Amniotic stem cell (primary cell): ENCODE results near the gene C12orf57.

Experiments used
- DNase-seq: peaks from one replicate; lab custom pipeline; 2025; lab: John Stamatoyannopoulos, UW

C12orf57 gene

DNA sequence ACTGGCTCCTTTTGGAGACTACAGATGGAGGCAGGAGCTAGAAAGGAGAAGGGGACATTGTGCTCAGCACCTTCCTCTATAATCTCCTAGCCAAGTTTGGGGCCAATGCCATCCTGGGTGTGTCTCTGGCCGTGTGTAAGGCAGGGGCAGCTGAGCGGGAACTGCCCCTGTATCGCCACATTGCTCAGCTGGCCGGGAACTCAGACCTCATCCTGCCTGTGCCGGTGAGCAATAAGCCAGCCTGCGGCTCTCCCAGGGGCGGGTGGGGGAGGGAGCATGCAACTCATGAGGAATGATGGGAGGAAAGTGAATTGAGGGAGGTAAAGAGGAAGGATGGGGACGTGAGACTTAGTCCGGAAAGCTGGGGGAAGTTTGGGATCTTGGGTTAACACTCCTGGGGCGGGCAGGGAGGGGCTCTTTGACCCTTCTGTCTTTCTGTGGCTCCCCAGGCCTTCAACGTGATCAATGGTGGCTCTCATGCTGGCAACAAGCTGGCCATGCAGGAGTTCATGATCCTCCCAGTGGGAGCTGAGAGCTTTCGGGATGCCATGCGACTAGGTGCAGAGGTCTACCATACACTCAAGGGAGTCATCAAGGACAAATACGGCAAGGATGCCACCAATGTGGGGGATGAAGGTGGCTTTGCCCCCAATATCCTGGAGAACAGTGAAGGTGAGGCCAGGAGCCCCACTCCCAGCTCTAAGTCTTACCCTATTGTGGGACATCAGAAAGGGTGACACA is 26.2 kb upstream of the C12orf57 start:
- DNase-seq = no peak

DNA sequence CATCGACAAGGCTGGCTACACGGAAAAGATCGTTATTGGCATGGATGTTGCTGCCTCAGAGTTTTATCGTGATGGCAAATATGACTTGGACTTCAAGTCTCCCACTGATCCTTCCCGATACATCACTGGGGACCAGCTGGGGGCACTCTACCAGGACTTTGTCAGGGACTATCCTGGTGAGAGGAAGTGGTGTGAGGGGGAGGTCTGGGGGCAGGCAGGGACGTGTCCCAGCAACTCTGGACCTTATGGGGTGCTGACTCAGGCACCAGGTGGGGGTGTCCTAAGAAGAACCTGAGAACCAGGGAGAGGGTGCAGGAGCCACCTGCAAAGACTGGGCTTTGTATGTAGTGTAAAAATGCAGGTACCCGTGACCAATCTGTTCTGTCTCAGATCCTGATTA is 24.2 kb upstream of the C12orf57 start:
- no peak for DNase-seq

DNA sequence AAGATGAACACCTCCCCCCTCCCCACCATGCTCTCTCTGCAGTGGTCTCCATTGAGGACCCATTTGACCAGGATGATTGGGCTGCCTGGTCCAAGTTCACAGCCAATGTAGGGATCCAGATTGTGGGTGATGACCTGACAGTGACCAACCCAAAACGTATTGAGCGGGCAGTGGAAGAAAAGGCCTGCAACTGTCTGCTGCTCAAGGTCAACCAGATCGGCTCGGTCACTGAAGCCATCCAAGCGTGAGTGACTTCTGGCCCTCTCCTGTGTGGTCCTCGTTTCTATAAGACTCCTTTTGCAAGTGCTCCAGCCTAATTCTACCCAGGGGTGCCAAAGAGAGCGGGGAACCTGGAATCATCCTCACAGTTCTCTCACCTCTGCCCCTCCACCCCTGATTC is 22.3 kb upstream of the C12orf57 start:
- DNase-seq = no peak

DNA sequence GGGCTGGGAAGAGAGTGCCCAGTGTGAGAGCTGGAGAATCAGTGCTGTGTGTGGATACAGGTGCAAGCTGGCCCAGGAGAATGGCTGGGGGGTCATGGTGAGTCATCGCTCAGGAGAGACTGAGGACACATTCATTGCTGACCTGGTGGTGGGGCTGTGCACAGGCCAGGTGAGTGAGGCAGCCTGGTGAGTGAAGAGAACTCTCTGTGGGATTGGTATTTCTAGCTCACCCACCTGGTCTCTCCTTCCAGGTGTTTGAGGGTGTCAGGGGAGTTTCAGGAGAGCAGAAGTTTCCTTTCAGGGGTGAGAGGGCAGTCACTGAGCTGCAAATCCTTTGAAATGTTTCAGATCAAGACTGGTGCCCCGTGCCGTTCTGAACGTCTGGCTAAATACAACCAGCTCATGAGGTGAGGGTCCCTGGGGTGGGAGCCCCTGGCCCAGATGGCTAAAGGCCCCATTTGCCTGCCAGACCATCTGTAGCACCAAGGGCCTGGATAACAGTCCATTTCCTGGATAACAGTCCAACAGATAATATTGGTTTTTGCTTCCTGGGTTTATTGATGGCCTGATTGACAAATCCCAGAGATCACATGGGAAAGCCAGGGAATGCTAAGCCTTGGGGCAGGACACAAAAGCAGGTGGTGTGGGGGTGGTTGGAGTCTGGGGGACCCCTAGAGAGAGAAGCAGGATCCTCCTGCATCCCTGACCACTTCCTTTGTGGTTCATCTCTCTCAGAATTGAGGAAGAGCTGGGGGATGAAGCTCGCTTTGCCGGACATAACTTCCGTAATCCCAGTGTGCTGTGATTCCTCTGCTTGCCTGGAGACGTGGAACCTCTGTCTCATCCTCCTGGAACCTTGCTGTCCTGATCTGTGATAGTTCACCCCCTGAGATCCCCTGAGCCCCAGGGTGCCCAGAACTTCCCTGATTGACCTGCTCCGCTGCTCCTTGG is 21.6 kb upstream of the C12orf57 start:
- DNase-seq = no peak

DNA sequence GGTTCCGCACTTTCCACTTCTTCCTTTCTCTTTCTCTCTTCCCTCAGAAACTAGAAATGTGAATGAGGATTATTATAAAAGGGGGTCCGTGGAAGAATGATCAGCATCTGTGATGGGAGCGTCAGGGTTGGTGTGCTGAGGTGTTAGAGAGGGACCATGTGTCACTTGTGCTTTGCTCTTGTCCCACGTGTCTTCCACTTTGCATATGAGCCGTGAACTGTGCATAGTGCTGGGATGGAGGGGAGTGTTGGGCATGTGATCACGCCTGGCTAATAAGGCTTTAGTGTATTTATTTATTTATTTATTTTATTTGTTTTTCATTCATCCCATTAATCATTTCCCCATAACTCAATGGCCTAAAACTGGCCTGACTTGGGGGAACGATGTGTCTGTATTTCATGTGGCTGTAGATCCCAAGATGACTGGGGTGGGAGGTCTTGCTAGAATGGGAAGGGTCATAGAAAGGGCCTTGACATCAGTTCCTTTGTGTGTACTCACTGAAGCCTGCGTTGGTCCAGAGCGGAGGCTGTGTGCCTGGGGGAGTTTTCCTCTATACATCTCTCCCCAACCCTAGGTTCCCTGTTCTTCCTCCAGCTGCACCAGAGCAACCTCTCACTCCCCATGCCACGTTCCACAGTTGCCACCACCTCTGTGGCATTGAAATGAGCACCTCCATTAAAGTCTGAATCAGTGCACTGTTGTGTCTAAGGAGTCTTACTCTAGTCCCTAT is 20.7 kb upstream of the C12orf57 start:
- DNase-seq = no peak

DNA sequence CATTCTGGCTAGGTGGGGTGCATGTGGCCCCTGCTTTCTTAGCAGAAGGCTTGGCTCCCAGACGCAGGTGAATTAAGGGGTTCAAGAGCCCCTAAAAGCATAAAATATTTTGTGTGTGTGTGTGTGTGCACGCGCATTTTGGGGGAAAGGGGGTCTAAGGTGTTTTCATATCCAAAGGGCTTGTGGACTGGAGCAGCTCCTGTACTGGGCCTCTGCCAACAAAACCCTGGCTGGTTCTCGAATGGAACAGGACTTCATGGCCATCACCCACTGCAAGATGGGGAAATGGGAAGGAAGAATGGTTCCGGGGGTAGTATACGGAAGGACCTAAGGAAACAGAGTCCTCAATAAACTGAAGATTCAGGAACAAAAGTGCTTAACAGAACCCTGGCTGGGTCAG is 20.0 kb upstream of the C12orf57 start:
- no peak for DNase-seq

DNA sequence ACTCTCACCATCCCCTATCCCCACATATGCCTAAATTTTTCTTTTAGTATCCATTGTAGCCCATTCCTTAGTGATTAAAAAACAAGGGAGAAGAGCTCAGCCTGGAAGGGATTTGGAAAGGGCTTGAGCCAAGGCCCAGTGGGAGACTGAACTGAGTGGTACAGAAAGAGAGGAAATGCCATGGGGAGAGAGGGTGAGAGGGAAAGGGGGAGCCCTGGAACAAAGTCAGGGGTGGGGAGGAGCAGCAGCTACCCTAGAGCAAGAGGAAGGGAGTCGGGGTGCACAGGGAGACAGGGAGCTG is 18.6 kb upstream of the C12orf57 start:
- no peak for DNase-seq

DNA sequence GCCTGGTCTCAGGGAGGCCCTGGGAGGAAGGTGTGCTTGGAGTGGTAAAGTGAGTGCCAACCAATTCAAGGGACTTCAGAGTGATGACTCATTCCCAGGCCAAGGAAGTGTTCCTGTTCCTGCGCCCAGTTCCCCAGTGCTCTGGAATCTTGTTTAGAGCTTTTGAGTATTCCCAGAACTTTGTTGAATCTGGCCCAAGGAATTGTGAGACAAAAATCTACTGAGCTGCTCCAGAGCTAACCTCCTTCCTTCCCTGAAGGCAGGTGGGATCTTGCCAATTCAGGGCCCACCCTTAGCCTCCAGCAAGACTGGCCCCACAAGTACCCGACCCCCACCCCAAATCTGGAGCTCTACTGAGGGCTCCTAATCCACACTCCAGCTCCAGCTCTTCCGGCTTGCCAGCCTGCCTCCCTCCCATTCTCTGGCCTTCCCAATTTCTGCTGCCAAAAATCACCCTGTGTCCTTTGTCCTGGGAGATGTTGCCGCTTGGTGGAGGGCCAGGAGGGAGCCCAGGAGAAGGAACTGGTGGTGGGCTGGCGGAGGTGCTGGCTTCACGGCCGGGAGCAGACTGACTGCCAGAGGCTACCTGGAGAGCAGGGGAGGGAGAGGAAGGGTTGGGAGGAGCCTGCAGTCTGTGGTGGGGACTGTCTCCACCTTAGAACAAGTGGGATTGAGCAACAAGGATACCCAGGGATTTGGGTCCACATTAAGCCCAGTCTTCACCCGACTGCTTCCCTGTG is 18.1 kb upstream of the C12orf57 start:
- DNase-seq = peak; percentile 85

DNA sequence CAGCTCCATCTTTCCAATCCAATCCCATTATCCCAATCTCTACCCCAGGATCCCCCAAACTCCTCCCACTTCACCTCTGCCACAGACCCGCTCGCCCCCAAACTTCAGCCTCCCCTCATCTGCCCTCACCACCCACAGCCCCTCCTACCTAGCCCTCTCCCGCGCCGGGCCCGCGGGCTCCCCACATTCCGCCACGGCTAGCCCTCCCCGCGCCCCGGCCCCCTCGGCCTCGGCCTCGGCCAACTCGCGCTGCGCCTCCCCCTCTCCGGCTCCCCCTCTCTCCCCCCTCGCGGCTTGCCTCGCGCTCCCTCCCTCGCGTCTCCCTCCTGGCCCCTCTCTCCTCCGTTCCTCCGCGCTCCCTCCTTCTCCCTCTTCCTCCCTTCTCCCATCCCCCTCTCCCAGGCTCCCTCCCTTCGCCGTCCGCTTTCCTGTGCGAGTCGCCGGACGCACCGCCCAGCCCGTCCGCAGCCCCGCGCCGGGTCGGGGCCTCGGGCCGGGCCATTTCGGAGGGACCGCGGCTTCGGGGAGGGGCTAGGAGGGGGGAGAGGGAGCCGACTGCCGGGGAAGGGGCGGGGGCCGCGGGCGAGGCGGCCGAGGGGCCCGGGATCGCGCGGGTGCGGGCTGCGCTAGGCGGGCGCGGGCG is 16.3 kb upstream of the C12orf57 start, which contains the start of gene ATN1:
Gene ATN1 (plus strand): TSS at position 581 of the 643 bp plus-strand sequence. CDS start 6,043 bp downstream, outside the sequence.
- DNase-seq = peak; percentile 41

DNA sequence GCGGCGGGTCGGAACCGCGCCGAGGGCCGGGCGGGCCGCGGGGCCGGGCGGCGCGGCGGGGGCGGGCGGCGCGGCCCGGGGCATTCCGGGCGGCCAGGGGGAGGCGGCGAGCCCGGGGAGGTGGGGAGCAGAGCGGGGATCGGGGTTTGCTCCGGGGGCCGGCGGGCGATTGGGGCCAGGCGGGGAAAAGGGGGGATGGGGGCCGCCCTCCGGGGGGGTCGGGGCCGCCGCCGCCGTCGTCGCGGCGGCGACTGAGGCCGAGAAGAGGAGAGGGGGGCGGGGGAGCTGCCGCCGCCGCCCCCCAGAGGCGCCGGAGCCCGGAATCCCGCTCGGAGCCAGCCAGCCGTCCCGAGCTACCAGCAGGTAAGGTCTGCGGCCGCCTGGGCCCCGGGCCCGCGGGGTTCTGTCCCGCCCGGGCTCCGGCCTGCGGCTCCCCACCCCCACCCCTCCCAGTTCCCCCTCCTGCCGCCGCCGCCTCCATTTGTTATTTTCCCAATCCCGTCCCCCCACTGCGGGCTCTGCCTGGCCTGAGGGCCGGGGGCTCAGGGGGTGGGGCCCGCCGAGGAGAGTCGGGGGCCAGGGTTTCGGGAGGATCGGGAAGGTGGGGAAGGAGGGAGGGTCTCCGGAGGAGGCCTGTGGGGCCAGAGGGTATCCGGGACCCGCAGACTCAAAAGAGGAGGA is 15.7 kb upstream of the C12orf57 start:
- DNase-seq = no peak

DNA sequence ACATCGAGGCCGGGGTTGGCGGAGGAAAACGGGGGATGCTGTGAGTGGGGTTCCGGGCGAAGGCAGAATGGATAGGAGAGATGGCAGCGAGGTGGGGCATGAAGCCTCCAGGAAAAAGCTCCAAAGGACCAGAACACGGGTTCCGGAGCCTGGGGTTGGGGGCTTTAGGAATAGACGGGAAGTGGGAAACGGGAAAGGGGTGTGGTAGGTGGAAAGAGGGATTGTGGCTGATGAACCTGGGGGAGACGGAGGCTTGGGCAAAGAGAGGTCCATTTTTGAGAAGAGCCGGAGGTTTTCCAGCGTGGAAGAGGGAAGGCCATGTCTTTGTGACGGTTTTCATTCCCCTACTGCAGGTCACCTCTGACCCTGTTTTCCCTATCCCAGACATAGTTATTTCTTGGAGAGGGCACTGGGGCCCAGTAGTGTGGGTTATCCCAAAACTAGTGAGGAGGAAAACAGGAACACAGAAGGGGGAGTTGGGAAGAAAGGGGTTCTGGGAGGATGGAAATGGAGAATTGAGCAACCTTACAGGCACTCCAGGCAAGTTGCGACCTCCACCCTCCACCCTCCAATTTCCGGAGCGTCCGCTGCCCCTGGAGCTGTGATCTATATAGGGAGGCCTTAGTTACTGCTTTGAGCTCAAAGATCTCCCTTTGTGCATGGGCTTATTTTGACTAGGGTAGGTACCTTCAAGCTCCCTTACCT is 15.0 kb upstream of the C12orf57 start:
- no peak for DNase-seq

DNA sequence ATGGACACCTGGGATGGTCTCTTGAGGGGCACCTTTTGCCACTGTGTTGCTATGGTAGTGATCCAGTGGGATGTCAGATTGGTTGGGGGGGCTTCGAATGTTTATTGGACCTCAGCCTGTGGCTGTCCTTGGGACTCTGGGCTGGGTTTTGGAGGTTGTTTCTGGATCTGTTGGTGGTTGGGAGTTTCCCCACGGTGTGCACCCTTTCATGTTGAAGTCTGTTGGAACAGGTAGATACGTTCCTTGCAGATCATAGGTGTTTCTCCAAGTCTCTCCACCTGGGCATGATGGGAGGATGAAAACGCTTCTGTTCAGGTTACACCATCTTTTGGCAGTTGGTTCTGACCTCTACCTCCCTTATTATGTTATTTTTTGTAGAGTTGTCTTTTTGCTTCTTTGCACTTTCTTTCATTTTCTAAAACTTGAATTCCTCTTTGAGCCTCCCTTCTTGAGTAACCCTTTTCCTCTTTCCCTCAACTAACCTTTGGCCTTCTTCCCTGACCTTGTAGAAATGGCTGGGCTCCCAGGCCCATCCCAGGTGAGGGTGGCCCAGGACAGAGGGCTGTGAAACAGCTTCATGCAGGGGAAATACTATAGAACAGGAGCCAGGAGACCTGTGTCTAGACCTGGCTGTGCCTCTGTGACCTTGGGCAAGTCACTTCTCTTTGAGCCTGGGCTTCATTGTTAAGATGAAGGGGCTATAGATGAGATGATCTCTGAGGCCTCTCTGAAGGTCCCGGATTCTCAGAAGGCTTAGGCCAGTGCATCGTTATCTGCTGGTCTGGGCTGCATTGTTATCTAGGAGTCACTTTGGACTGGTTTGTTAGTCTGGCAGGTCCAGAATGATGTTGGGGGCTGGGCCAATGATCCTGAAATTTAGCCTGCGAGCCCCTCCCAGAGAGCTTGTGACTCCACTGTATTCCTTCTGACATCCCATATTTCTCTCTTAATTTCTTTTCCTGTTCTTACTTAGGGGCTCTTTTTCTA is 14.1 kb upstream of the C12orf57 start:
- DNase-seq = no peak

DNA sequence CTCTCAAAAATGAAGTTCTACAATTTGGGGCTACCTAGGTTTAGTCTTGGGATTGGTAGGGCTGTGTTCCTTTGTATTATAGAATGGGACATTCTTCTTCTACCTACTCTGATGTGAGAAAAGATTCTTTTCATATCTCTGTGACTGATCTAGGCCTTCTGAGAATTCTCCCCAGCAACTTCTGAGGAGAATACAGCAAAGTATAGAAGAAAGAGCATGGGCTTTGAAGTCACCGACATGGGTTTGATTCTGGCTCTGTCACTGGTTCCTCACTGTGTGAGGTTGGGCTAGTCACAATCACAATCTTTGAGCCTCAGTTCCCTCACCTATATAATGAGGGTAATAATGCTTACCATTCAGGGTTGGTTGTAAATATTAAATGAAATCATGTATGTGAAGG is 11.1 kb upstream of the C12orf57 start:
- no peak for DNase-seq

DNA sequence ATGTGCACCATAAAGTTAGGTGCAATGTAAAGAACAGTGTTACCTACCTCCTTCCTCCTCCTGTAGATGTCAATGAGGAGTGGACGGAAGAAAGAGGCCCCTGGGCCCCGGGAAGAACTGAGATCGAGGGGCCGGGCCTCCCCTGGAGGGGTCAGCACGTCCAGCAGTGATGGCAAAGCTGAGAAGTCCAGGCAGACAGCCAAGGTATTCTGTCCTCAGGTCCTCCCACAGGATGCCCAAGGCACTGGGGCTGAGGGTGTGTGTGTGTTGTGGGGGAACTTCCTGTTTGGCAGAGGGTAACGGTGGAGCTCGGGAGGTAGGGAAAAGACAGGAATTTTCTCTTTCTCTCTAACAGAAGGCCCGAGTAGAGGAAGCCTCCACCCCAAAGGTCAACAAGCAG is 9.7 kb upstream of the C12orf57 start:
- no peak for DNase-seq

DNA sequence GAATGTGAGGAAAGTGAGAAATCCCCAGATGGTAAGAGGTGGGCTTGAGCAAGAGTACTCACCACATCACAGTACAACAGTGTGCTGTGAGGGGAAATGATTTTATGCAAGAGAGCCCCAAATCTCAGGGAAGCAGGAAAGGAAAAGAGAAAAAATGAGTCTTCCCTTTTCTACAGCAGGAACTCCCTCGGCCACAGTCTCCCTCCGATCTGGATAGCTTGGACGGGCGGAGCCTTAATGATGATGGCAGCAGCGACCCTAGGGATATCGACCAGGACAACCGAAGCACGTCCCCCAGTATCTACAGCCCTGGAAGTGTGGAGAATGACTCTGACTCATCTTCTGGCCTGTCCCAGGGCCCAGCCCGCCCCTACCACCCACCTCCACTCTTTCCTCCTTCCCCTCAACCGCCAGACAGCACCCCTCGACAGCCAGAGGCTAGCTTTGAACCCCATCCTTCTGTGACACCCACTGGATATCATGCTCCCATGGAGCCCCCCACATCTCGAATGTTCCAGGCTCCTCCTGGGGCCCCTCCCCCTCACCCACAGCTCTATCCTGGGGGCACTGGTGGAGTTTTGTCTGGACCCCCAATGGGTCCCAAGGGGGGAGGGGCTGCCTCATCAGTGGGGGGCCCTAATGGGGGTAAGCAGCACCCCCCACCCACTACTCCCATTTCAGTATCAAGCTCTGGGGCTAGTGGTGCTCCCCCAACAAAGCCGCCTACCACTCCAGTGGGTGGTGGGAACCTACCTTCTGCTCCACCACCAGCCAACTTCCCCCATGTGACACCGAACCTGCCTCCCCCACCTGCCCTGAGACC is 8.2 kb upstream of the C12orf57 start:
- DNase-seq = no peak

DNA sequence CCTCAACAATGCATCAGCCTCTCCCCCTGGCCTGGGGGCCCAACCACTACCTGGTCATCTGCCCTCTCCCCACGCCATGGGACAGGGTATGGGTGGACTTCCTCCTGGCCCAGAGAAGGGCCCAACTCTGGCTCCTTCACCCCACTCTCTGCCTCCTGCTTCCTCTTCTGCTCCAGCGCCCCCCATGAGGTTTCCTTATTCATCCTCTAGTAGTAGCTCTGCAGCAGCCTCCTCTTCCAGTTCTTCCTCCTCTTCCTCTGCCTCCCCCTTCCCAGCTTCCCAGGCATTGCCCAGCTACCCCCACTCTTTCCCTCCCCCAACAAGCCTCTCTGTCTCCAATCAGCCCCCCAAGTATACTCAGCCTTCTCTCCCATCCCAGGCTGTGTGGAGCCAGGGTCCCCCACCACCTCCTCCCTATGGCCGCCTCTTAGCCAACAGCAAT is 7.6 kb upstream of the C12orf57 start:
- DNase-seq = no peak

DNA sequence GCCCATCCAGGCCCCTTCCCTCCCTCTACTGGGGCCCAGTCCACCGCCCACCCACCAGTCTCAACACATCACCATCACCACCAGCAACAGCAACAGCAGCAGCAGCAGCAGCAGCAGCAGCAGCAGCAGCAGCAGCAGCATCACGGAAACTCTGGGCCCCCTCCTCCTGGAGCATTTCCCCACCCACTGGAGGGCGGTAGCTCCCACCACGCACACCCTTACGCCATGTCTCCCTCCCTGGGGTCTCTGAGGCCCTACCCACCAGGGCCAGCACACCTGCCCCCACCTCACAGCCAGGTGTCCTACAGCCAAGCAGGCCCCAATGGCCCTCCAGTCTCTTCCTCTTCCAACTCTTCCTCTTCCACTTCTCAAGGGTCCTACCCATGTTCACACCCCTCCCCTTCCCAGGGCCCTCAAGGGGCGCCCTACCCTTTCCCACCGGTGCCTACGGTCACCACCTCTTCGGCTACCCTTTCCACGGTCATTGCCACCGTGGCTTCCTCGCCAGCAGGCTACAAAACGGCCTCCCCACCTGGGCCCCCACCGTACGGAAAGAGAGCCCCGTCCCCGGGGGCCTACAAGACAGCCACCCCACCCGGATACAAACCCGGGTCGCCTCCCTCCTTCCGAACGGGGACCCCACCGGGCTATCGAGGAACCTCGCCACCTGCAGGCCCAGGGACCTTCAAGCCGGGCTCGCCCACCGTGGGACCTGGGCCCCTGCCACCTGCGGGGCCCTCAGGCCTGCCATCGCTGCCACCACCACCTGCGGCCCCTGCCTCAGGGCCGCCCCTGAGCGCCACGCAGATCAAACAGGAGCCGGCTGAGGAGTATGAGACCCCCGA is 7.0 kb upstream of the C12orf57 start:
- DNase-seq = no peak
